ENCODE data around the gene KCNQ4.

KCNQ4 gene

GRCh38 chr1:40876891-40877290, 93.3 kb downstream of the KCNQ4 start:
- Mint-ChIP-seq H3K4me1 (ENCODE audit: low read depth in 2 of 2) (peaks cover 25 to 35% of the 10 kb centered on the region in 2 donors), H3K27me3 (peaks cover 0 to 13% of the 10 kb centered on the region in 2 donors), H3K9me3 (no peaks in the 10 kb centered on the region), H3K27ac (peak overlapping the region; percentile 55 to 91), H3K36me3 (ENCODE audit: insufficient read depth) (no peaks in the 10 kb centered on the region), H3K4me3 (peak overlapping the region in 1 of 2 donors; percentile 12)
- no peak for ATAC-seq (replicated peaks)
- no peak for DNase-seq

GRCh38 chr1:40877698-40878097, 94.1 kb downstream of the KCNQ4 start:
- peak overlapping the region; percentile 55 to 91 for H3K27ac Mint-ChIP-seq
- no peaks in the 10 kb centered on the region for H3K36me3 Mint-ChIP-seq (ENCODE audit: insufficient read depth)
- H3K4me1 Mint-ChIP-seq (ENCODE audit: low read depth in 2 of 2), result peaks cover 25 to 35% of the 10 kb centered on the region in 2 donors
- ATAC-seq (replicated peaks) (no peak), DNase-seq (no peak)
- no peaks in the 10 kb centered on the region for H3K9me3 Mint-ChIP-seq
- peaks cover 3 to 19% of the 10 kb centered on the region in 2 donors for H3K27me3 Mint-ChIP-seq
- H3K4me3 Mint-ChIP-seq, result peak overlapping the region in 1 of 2 donors; percentile 12

GRCh38 chr1:40878906-40879305, 95.3 kb downstream of the KCNQ4 start:
- DNase-seq (no peak), ATAC-seq (replicated peaks) (no peak)
- Mint-ChIP-seq H3K9me3 (no peaks in the 10 kb centered on the region), H3K4me3 (no peak overlapping the region), H3K27ac (no peak overlapping the region), H3K27me3 (peaks cover 13 to 31% of the 10 kb centered on the region in 2 donors), H3K36me3 (ENCODE audit: insufficient read depth) (no peaks in the 10 kb centered on the region), H3K4me1 (ENCODE audit: low read depth in 2 of 2) (peaks cover 28 to 32% of the 10 kb centered on the region in 2 donors)

- DNase-seq, result no peak
- no peak overlapping the region for H3K4me3 Mint-ChIP-seq
- peaks cover 29 to 32% of the 10 kb centered on the region in 2 donors for H3K4me1 Mint-ChIP-seq (ENCODE audit: low read depth in 2 of 2)
- peaks cover 16 to 38% of the 10 kb centered on the region in 2 donors for H3K27me3 Mint-ChIP-seq
- no peak for ATAC-seq (replicated peaks)
- H3K9me3 Mint-ChIP-seq, result no peaks in the 10 kb centered on the region
- H3K36me3 Mint-ChIP-seq (ENCODE audit: insufficient read depth), result no peaks in the 10 kb centered on the region
- peak overlapping the region in 1 of 2 donors; percentile 15 for H3K27ac Mint-ChIP-seq
Measured at GRCh38 chr1:40879482-40880175, 96.0 kb downstream of the KCNQ4 start.

- H3K27ac Mint-ChIP-seq, result no peak overlapping the region
- H3K9me3 Mint-ChIP-seq, result no peaks in the 10 kb centered on the region
- H3K27me3 Mint-ChIP-seq, result peaks cover 19 to 52% of the 10 kb centered on the region in 2 donors
- H3K4me1 Mint-ChIP-seq (ENCODE audit: low read depth in 2 of 2), result peaks cover 20 to 22% of the 10 kb centered on the region in 2 donors
- no peak for DNase-seq
- no peaks in the 10 kb centered on the region for H3K36me3 Mint-ChIP-seq (ENCODE audit: insufficient read depth)
- no peak for ATAC-seq (replicated peaks)
- no peak overlapping the region for H3K4me3 Mint-ChIP-seq
Measured at GRCh38 chr1:40880813-40881549, 97.4 kb downstream of the KCNQ4 start.

GRCh38 chr1:40884055-40884795, 100.6 kb downstream of the KCNQ4 start:
- peaks cover 0 to 4% of the 10 kb centered on the region in 2 donors for H3K4me1 Mint-ChIP-seq (ENCODE audit: low read depth in 2 of 2)
- peaks cover 39 to 84% of the 10 kb centered on the region in 2 donors for H3K27me3 Mint-ChIP-seq
- no peak for DNase-seq
- no peak overlapping the region for H3K27ac Mint-ChIP-seq
- no peak for ATAC-seq (replicated peaks)
- H3K36me3 Mint-ChIP-seq (ENCODE audit: insufficient read depth), result no peaks in the 10 kb centered on the region
- H3K4me3 Mint-ChIP-seq, result peak overlapping the region; percentile 26 to 44
- H3K9me3 Mint-ChIP-seq, result no peaks in the 10 kb centered on the region

GRCh38 chr1:40886318-40887011, 102.9 kb downstream of the KCNQ4 start:
- no peaks in the 10 kb centered on the region for H3K9me3 Mint-ChIP-seq
- peaks cover 41 to 73% of the 10 kb centered on the region in 2 donors for H3K27me3 Mint-ChIP-seq
- ATAC-seq (replicated peaks), result no peak
- no peak for DNase-seq
- H3K4me1 Mint-ChIP-seq (ENCODE audit: low read depth in 2 of 2), result peaks cover 0 to 4% of the 10 kb centered on the region in 2 donors
- no peaks in the 10 kb centered on the region for H3K36me3 Mint-ChIP-seq (ENCODE audit: insufficient read depth)
- H3K4me3 Mint-ChIP-seq, result no peak overlapping the region
- H3K27ac Mint-ChIP-seq, result no peak overlapping the region

- DNase-seq, result no peak
- H3K4me3 Mint-ChIP-seq, result no peak overlapping the region
- H3K27ac Mint-ChIP-seq, result no peak overlapping the region
- ATAC-seq (replicated peaks), result no peak
- peaks cover 0 to 4% of the 10 kb centered on the region in 2 donors for H3K4me1 Mint-ChIP-seq (ENCODE audit: low read depth in 2 of 2)
- H3K27me3 Mint-ChIP-seq, result peaks cover 41 to 73% of the 10 kb centered on the region in 2 donors
- H3K36me3 Mint-ChIP-seq (ENCODE audit: insufficient read depth), result no peaks in the 10 kb centered on the region
- H3K9me3 Mint-ChIP-seq, result no peaks in the 10 kb centered on the region
Measured at GRCh38 chr1:40887012-40887378, 103.4 kb downstream of the KCNQ4 start.

- no peak for ATAC-seq (replicated peaks)
- no peaks in the 10 kb centered on the region for H3K9me3 Mint-ChIP-seq
- peaks cover 39 to 67% of the 10 kb centered on the region in 2 donors for H3K27me3 Mint-ChIP-seq
- H3K27ac Mint-ChIP-seq, result no peak overlapping the region
- no peaks in the 10 kb centered on the region for H3K36me3 Mint-ChIP-seq (ENCODE audit: insufficient read depth)
- peaks cover 0 to 4% of the 10 kb centered on the region in 2 donors for H3K4me1 Mint-ChIP-seq (ENCODE audit: low read depth in 2 of 2)
- DNase-seq, result no peak
- no peak overlapping the region for H3K4me3 Mint-ChIP-seq
Measured at GRCh38 chr1:40887652-40888051, 104.1 kb downstream of the KCNQ4 start.
